GM12891 (cell line): ENCODE data around the gene SERPINB6.
"Not testable (repeated sequence)": the region's sequence is repeated elsewhere in the genome, so short reads cannot be mapped to it uniquely, and the experiment has no call there.

Source experiments
- DNase-seq: peaks from one replicate; pipeline ENCODE4 v3.0.0; 2011; ENCODE audit warnings: low spot score; ENCODE audit not compliant: insufficient read length
- FAIRE-seq: peaks from 2 replicates; lab custom pipeline; 2011; peaks lifted over from hg19 to GRCh38; lab: Jason Lieb, UNC
- PAX5 ChIP-seq: IDR thresholded peaks from 2 replicates; pipeline ENCODE4 v1.6.1; 2011; ENCODE audit warnings: low read length, moderate library complexity, mild to moderate bottlenecking; ENCODE audit not compliant: insufficient read depth, severe bottlenecking
- POLR2A ChIP-seq: IDR thresholded peaks from 2 replicates; pipeline ENCODE4 v1.6.1; 2011; ENCODE audit warnings: low read depth, low read length, control low read depth
- POLR2AphosphoS5 ChIP-seq: IDR thresholded peaks from 2 replicates; pipeline ENCODE4 v1.6.1; 2011; ENCODE audit warnings: low read depth, low read length, control low read depth
- POU2F2 ChIP-seq: IDR thresholded peaks from 2 replicates; pipeline ENCODE4 v1.6.1; 2011; ENCODE audit warnings: low read depth, mild to moderate bottlenecking, control low read depth, low read length, moderate library complexity
- SPI1 ChIP-seq: IDR thresholded peaks from 2 replicates; pipeline ENCODE4 v1.6.1; 2011; ENCODE audit warnings: low read depth, low read length, control low read depth
- TAF1 ChIP-seq: IDR thresholded peaks from 2 replicates; pipeline ENCODE4 v1.6.1; 2011; ENCODE audit warnings: low read depth, low read length, control low read depth

SERPINB6 gene

DNA sequence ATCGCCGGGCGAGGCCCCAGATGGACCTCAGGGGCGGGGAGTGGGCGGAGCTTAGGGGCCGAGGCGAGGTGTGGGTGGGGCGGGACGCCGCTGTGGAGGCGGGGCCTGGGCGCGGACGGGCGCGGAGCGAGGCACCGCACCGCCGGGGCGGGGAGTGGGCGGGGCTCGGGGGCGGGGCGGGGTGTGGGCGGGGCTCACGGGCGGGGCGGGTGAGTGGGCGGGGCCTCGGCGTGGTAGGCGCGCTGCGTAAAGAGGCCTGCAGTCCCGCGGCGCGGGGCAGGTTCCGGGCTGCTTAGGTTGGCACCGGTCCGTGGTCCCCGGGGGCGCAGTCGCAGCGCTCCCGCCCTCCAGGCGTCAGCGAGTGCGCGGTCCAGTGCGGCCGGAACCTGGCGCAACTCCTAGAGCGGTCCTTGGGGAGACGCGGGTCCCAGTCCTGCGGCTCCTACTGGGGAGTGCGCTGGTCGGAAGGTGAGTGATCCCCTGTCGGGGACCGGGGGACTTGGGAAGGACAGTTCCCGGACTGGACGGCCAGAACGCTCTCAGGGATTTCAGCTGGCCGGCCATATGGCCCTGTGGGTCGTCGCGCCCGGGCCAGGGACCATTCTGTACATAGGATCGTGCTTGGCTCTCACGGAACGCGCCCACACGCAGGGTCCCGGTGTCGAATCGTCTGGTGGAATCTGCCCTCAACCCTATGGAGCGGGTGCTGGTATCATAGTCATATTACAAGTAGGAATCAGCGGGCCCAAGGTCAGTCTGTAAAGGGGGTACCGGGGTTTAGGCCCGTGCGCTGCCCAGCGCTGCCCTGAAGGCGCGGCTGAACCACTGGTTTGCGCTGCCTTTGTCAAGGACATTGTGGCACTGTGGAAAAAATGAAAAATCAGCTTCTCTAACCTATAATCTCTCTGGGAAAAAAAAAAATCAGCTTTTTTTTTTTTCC lies 28.5 kb upstream of the SERPINB6 start, which contains the start of gene NQO2:
TSS of gene NQO2 (plus strand) at position 277 of the 940 bp plus-strand sequence. CDS start 6,659 bp downstream, outside the sequence.
- no peak for FAIRE-seq
- TF ChIP-seq POLR2AphosphoS5: no peak
- no peak for TF ChIP-seq SPI1
- peak; percentile 84 for DNase-seq

DNA sequence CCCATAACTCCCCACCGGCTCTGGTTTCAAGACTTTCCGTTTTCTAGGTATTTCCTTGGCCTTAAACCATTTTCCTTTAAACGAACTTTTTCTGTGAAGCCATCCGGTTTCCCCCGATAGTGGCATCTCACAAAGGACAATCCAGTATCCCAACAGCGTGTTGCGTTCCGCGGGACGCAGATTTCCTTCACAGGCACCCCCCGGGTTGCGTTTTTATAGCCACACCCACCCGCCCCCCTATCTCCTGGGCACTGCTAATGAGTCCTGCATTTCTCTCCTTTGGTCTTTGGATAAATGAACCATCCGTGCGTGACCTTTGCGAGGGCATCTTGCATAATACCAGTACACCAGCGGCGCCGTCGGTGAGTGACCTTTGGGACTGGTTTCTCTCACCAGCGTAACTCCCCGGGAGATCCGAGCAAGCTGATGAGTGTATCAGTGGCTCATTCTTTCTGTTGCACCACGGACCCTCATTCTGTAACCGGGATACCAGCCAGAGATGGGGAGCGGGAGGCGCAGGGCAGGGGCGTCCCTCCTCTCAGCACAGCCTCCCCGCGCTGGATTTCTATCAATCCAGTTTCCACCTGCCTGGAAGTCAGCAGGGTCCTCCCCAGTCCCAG lies 27.7 kb upstream of the SERPINB6 start:
- TF ChIP-seq TAF1: no peak
- TF ChIP-seq PAX5: no peak
- no peak for TF ChIP-seq POU2F2
- TF ChIP-seq SPI1: no peak
- no peak for TF ChIP-seq POLR2A
- no peak for TF ChIP-seq POLR2AphosphoS5
- DNase-seq (no peak), FAIRE-seq (no peak)

DNA sequence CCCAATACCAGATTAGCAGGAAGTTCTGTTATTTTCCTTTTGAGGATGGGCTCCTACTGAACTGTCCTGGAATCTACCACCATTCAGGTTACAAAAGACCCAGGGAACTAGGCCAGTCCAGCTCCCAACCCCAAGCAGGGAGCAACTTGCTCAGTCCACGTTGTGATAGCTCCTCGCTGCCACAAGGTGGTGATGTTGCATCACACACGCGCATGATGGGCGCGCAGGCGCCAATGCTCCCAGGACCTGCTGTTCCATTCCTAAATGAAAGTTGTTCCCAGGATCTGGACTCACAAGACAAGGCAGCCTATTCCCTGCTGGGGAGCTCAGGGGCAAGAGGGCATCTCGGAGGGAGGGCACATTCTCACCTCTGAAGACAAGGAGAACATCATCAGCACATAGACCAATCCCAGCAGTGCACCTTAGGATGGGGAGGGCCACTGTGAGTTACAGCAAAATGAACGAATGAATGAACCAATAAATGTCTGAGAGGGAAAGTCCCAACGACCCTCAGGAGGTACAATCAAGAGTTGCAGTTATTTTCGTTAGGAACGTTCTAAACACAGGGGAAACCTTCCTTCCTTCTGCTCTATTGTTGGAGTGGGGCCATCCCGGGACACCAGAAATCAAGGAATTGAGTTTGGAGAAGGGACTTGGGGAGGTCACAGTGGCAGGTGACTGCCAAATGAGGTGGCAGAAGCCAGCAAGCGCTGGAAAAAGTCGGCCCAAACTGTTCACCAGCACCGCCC lies 27.1 kb upstream of the SERPINB6 start:
- peak; percentile 100 for FAIRE-seq
- not testable (repeated sequence) for DNase-seq

DNA sequence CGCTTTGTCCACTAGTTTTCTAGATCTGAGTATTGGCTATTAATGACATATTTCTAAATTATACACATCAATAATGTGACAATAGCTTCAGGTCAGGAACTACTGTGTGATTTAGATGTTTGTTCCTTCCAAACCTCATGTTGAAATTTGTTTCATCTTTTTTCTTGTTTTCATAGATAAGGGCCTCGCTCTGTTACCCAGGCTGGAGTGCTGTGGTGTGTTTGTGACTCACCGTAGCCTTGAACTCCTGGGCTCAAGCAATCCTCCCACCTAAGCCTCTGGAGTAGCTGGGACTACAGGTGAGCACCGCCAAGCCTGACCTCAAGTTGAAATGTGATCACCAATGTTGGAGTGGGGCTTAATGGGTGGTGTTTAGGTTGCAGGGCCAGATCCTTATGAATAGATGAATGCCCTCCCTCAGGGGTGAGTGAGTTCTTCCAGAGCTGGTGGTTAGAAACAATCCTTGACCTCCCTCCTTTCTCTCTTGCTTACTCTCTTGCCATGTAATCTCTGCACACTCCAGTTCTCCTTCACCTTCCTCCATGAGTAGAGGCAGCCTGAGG lies 22.5 kb upstream of the SERPINB6 start:
- DNase-seq: no peak
- FAIRE-seq: no peak
- no peak for TF ChIP-seq PAX5

DNA sequence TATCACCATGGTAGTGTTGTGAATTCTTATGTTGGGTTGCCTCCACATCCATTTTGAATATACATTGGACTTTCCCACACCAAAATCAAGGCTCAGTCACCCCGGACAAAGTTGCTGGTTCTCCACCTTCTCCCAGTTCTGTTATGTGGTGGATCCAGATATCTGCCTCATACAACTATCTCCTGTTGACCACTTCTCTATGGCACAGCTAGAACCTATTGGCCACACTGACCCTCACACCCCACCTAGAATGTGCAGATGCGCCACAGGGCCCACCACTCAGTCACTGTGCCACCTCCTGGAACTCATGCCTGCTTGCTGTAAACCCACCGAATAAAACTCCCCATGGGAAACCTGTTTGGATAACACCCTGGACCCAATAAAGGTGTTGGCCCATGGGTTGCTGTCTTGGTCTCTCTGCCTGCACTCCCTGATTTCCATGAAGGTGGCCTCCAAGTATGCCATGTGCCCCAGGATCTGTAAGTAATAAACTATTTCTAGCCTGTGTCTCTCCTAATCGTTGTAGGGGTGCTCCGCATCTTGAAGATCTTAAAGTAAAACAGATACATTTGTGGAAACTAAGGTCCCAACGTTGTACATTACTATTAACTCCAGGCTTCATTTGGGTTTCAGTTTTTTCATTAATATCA lies 21.1 kb upstream of the SERPINB6 start:
- no peak for DNase-seq
- TF ChIP-seq SPI1 (no peak), PAX5 (no peak), TAF1 (no peak), POLR2A (no peak), POLR2AphosphoS5 (no peak), POU2F2 (no peak)

DNA sequence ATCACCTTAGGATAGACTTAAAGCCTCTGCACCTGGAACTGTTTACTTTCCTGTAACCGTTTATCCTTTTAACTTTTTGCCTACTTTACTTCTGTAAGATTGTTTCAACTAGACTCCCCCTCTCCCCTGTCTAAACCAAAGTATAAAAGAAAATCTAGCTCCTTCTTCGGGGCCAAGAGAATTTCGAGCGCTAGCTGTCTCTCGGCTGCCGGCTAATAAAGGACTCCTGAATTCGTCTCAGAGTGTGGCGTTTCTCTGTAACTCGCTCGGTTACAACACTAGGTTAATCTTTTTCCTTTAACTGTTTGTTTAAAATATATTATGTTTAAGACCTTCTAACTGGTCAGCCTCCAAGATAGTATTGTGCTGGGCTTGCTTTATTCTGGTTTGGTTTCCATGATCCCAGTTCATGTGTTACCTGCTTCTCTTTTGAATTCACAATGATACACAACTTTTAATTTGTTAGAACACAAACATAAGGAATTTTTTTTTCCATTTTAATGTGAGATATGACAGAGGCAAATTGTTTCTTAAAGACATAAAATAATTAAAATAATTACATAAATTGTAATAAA lies 19.7 kb upstream of the SERPINB6 start:
- FAIRE-seq (no peak), DNase-seq (no peak)
- no peak for TF ChIP-seq PAX5
- TF ChIP-seq POLR2A: no peak
- no peak for TF ChIP-seq SPI1
- no peak for TF ChIP-seq POLR2AphosphoS5
- TF ChIP-seq TAF1: no peak

More for the DNA sequence above, 21.1 kb upstream of the SERPINB6 start:
- no peak for FAIRE-seq

DNA sequence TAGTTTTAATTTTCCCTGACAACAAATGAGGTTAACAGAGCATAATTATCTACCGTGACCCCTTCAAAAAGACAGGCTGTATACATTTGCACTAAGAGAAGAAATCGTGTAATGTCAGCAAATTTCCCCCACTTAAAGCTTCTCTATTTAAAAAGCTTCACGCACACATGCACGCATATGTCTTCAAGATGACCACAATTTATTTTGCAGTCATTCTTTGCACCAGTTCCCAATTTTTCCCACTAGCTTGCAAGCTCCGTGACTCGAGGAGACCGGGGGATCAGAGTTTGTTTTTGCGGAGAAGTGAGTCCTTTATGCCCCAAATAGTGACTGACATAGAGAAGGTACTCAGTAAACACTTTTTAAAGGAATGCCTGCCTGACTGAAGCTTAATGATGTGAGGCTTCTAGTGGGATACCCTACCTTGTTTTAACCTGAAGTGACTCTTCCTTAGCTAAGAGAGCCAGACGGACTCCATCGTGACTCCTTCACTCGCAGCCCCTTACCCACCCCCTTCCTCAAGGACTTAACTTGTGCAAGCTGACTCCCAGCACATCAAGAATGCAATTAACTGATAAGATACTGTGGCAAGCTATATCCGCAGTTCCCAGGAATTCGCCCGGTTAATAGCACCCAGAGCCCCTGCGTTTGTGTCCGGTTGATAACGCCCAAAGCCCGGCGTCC lies 19.0 kb upstream of the SERPINB6 start:
- FAIRE-seq: no peak
- TF ChIP-seq POLR2AphosphoS5 (no peak), POU2F2 (no peak)
- DNase-seq: no peak

DNA sequence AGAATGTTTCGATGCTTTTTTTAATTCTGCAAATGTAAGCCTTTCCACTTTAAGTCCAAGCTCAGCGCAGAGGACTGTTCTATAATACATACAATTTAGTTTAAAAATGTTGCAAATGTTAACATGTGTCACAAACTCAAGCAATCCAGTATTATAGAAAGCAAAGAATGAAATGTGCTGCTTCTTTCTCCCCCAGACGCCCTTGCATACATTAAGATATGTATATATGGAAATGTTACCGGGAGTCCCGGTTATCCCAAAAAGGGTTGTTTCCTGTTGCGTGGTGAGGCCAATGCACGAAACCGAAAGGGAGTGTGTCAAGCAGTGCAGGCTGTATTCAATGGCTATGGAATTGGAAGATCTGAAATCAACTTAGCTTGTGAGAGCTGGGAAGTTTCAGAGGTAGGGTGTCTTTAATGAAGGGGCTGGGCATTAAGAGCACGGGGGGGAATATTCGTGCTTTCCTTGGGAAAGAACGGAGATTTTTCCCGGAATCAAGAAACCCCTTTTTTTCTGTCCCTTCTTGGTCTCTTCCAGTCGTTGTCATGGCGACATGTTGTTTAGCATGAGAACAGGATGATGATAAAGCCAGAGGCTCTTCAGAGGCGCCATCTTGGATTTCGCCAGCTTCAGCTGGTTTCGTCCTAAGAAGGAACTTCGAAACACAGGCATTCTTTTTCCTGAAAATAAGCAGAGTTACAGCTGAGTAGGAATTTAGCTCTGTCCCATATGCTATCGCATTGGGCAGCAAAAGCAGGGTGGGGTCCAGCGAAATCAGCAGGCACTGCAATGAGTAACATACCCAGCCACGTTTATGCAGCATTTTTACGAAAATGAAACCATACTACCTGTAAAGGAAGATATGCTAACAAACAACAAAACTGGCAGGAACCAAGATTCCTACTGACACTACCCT lies 18.2 kb upstream of the SERPINB6 start:
- no peak for DNase-seq
- peak; percentile 60 for FAIRE-seq
- TF ChIP-seq PAX5 (no peak), POLR2A (no peak), TAF1 (peak; percentile 87), POLR2AphosphoS5 (peak; percentile 67), POU2F2 (peak; percentile 84; the same call in 1 of the 2 replicates), SPI1 (no peak)
